ENCODE results near the gene PMEPA1.

The PMEPA1 gene

DNA sequence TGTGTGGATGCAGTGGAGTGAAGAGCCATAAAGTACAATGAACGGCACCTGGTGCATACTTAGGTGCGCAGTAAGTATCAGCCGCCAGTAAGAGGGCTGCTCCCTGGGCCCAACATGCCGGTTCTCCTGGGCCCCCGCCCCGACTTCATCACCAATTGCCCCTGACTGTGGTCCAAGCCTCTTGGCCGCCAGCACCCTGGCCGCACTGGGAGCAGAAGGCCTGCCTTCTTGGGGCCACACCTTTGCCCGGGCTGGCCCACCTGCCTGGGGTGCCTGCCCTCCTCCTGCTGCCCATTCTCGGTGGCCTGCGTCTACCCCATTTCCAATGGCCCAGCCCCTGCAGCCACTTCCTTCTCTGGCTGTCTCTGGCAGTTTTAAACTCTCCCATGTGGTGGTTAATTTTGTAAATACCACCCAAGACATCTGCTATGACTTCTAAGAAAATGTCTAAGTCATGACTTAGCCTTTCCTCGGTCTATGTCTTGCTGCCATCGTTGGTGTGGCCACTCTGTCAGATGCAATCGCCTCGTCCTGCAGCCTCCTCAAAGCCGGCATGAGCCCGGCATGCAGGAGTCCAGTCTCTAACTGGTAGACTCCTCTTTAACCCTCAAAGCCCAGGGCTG, 36.8 kb downstream of the PMEPA1 start:
- DNase-seq: no peak

DNA sequence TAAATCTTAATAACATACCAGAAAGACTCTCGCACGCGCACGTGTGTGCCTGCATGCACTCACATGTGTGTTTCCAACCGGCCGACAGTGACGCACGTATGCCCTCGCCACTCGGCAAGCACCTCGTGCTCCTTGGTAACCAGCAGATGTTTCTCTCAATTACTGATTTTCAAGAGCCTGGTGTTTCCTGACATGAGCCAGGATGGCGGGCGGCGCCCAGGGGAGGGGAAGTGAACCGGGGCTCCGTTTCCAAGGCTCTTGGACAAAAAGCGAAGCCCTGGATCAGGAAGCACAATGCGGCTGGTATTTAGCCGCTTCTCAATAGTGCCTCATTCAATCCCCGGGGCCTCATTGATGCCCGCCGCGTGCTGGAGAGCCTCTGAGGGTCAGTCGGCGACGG, 37.7 kb downstream of the PMEPA1 start:
- DNase-seq: no peak

DNA sequence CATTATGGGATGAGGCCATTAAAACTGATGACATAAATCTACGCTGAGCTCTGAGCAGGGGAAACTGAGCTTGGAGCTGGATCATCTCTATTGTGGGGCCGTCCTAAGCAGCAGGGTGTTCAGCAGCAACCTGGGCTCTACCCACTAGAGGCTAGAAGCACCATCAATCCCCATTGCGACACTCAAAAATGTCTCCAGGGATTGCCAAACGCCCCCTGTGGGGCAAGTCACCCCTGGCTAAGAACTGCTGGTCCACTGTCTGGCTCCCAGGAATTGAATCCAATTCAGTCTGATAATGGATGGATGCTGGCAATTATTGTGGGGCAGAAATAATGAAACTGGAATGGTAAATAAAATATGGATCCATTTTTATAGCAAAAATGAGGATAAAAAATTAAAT, 38.2 kb downstream of the PMEPA1 start:
- DNase-seq: no peak

DNA sequence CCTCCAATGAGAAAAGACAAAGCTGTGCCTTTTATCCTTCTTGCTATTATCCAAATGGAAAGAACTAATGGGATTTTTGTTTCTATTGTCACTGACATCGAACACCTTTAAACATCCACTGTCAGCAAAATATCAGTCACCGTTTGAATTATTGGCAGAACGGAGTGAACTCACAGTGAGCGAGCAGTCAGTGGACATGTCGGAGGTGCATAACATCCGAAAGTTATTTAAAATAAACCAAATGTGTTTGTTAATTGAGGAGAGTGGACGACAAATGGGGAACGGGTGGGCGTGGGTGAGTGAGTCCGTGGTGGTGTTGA, 38.8 kb downstream of the PMEPA1 start:
- no peak for DNase-seq

DNA sequence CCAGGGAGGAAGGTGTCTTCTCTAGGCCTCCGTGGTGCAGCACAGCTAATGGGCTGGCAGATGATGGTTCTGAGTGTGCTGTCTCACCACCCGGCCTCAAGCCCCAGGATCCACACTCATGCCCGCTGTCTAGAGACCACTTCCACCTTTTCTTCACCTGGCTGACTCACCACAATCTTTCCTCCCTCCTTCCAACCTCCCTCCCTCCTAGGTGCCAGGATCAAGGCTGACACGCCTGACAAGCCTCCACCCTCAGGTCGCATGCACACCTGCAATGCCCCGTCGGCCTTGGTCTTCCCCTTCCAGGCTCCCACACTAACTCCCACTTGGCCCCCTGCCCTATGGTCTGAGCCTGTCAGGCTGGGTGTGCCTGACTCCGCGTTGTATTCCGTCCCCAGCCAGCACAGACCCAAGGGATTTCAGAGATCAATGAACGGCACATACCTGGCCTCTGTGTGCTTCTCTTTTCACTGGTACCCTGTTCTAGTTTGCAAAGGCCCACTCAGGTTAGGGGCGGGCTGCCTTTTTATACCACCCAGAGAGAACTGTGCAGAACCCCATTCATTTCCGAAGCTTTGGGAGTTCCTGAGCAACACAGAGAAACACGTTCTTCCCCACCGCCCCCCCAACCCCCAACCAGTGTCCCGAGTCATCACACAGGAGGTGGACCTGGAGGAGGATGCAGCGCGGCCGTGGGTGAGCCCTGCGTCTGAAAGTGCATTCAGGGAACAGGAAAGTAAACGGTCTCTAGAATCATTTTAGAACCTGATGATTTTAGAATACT, 39.3 kb downstream of the PMEPA1 start:
- no peak for DNase-seq

DNA sequence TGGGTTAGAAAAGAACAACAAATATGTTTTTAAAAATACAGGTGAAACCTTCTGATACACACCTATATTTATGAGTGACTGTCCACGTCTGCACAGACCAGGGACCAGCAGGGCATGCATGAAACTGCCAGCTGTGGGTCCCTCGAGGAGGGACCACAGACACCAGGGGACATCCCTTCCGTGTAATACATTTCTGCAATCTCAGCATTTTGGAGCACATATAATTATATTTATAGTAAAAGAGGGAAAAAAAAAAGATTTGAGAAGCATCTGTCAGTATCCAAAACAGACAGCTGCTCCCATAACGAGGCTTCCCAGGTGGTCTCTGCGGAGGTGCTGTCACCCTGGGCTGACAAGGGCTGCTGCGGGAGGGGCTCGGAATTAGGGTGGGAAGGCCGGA, 40.2 kb downstream of the PMEPA1 start:
- no peak for DNase-seq

DNA sequence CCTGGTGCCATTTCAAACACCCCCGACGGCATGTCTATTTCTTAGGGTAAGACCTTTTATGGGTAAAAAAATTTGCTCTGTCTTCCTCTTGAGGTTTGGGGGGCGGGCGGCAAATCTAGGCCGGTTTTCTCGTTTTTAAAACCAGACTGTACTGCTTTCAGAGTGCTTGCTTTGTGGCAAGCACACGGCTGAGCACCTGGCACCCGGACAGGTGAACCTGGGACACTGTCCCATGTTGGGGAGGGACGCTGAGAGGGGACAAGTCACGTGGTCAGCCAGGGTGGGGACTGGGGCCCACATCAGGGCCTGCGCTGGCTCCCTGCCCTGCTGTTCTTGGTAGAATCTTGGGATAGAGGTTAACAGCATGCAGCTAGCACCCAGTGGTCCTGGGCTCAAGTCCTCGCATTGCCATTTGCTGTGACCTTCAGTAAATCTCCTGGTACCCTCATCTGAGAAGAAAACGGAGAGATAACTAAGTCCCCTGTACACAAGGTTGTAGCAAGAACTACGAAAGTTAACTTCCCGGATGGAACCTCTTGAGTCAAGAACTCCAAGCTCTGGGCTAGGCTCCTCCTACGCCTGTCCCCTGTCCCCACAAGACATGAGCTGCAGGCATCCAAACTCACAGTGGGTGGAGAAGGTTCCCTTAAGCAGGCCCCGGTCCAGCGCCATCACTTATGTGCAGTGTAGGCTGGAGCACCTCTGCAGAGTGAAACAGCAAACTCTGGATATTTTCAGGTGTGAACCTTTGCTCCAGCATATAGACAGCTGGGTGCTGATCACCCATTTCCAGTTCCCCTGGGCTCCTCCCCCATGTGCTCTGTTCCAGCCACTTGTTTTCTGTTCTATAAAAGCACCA, 41.7 kb downstream of the PMEPA1 start:
- DNase-seq: no peak

DNA sequence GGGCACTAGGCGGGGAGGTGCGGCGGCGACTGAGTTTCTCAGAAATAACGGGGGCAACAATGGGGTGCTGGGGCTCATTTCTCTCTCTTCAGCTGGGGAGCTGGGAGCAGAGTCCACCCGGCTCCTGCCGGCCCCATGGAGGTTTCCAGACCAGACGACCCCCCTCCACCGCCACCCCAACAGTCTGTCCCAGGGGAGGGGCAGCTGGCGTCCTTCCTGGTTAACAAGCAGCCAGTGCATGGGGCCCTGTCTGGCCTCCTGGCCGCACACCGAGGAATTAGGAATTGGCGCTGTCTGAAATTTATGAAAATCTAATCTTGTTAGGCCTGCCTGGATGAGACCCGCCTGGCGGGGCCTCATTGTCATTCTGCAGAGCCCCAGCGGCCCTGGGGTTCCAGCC, 42.4 kb downstream of the PMEPA1 start:
- DNase-seq: no peak

DNA sequence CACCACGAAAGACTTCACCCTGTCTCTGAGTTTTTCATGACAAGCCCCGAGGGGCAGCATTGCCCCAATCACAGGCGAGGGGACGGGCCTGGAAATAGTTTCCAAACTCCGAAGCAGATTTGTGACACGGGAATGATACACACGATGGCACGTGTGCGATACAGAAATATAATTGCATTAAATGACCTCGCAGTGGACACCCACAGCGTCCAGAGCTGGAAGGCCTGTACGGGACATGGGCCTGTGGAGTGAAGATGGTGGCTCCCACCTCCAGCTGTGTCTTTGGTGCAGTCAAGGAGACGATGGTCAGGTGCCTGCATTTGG, 43.0 kb downstream of the PMEPA1 start:
- no peak for DNase-seq

DNA sequence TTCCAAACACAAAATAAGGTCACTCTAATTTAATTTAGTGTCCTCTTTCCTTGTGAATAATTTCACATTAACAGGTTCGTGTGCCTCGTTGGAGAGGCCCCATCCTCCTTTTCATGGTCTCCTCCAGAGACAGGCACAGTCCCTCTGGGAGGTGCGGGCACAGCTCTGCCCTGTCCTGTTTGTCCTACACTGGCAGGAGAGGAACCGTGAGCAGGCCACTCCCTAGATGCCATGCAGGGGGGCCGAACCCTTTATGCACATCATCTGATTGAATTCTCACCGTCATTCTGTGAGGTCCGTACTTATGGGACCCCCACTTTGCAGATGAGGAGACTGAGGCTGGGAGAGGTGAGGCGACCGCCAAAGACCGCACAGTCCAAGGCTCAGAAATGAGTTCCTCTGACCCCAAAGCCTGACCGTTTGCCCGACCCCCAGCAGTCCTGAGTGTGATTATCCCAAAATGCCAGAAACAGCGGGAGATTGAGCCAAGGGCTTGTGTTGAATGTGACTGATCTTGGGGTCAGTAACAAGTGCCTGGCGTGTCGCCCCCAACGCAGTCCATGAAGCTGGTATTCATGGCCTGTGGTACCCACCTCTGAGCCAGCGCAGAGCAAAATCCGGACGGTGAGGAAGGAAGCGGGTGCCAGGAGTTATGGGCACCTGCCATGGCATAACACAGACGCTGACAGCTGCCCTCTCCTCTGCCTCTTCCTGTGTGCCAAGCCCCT, 43.5 kb downstream of the PMEPA1 start:
- DNase-seq: no peak

DNA sequence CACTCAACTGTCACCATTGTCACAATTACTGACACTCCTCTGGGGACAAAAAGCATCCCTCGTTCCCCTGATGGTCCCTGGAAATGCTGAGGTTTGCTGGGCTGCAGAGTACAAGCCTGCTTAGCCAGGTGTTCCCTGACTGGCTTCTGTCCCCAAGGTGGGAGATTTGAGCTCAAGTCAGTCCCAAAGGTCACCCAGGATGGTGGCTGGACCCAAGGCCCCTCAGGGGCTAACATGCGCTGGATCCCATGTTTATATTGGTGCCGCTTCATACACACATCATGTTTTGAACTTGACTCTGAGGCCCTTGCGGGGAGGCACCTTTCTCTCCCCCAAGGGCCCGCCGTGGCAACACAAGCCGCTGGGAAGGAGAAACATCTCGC, 44.2 kb downstream of the PMEPA1 start:
- DNase-seq: no peak

DNA sequence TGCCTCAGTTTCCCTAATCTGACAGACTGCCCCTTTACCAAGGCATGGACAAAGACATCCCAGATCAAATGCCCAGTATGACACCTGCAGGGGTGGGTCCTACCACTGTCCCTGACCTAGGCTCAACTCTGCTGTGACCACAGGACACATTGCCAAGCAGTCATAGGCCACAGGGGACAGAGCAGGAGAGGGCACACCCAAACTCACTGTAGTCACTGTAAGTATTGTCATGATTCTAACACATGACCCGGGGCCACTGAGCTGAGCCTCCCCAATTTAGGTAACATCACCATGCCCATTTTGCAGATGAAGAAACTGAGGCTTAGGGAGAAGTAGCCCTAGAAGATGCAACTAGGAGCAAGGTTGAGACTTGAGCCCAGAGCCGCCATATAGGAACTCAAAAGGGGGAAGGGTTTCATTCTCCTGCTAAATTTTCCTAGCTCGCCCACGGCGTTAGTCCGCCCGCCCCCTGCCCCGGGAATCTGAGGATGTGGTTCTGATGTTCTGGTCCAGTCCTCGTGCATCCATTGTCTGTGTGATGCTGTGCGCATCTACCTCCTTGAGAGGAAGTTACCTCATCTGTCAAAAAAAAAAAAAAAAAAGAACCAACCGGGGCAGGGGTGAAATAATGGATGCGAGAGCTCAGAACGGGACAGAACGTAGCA, 44.8 kb downstream of the PMEPA1 start:
- no peak for DNase-seq

DNA sequence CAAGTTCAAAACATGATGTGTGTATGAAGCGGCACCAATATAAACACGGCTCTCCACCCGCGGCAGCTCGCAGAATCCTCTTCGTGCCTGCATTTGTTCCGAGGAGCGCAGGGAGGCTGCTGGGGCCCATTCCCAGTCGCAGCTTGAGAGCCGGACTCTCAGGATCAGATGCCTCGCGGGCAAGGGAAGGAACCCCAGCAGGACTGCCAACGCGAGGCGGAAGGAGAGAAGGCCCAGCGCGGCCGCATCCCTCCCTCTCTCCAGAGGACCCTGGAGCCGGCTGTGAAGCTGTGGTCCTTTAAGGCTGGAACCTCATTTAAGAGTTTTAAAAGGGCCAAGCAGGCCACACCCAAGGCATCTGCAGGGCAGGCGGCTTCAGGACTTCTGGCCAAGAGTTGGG, 45.3 kb downstream of the PMEPA1 start:
- no peak for DNase-seq

DNA sequence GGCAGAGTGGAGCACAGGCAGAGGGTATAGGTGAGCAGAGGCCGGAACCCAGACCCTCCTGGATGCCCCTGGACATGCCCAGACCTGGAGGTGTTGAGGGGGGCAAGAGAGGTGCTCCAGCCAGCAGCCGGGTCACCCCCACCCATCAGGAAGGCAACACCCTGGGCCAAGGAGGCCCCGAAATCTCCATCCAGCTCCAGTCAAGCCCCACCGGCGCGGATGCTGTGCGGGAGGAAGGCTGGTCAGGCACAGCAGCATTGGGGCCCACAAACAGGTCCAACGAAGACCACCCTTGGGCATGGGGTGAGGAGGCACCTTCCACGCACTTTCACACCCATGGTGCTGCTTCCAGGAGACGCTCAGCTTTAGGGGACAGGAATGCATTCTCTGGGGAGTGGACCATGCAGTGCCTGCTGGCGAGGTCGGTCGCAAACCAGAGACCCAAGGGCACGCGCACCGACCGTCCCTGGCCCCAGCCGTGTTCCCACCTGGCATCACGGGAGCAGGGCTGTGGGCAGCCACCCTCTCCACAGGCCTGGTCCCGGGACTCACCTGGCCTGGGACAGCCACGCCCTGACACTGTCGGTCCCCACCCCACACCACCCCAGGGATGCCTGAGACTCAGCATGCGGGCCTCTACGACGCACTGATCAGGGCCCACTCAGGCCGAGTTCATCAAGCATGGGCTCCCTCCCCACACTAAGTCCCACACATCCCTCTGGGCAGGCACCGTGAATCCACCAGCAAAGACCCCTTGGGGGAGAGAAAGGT, 45.9 kb downstream of the PMEPA1 start:
- DNase-seq: no peak

DNA sequence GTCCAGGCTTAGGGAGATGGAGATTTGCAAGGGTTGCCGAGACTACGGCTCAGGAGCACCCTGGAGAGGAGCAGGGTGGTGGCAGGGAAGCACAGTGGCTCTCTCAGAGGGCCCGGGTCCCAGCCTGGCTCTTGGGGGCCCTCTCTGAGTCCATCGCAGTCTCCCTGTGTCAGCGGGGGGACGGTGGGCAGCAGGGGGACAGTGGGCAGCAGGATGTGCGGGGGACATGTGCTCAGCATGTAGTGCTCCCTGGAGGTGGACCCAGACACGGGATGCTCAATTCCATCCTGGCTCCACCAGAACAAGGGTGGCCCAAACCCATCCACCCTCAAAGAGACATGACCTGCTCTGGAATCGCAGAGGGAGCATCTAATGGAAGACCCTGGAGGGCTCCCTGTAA, 46.6 kb downstream of the PMEPA1 start:
- no peak for DNase-seq

DNA sequence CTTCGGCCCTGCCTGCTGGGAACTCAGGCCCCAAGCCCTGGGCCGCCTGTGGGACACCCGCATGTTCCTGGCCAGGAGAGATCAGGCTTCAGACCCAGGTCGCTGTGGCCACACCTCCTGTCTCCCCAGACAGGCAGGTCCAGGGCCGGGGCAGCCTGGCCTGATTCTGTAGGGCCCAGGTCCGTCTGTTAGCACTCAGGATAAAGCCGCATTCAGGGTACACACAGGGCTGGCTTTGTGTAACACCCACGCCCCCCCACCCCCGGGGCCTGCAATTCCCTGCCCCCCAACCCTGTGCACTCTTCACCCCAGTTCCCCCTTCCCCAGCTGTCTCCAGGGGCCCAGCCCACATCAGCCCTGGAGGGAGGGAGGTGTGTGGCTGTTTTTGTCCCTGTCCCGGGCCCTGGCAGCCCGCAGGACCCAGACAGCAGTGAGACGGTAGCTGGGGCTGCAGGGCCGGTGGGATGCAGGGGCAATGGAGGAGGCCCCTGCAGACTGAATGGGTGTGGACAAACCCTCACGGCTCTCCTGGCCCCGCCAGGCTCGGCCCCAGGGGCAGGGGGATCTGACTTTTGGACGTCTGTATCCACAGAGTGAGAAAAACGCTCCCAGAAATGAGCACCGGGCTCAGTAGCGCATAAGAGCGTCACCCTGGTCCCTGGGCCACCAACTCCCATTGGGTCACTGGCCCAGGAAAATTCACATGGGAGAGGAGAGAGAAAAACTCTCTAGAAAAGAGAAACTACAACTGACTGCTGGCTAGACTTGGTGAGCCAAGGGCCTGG, 47.2 kb downstream of the PMEPA1 start:
- DNase-seq: no peak

DNA sequence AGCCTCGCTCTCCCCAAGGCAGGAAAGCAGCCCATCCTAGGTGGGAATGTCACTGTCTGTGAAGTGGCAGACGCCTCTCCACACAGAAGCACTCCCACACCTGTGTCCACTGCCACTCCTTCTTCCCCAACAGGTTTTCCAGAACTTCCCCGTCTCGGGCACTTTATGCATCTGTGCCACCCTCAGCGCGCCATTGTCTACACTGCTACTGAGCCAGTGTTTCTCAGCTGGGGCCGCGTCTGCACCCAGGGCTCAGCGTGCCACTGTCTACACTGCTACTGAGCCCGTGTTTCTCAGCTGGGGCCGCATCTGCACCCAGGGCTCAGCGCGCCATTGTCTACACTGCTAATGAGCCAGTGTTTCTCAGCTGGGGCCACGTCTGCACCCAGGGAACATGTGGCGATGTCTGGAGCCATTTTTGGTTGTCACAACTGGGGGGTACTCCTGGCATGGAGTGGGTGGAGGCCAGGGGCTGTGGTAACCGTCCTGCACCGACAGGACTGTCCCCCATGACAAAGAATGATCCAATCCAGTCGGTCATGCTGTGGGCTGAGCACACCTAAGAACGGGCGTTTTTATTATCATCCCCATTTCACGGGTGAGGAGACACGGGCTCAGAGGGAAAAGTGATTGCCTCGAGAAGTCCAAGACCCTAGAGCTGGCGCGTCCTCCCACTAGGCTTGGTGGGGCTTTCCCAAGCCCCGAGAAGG, 47.9 kb downstream of the PMEPA1 start:
- DNase-seq: no peak

DNA sequence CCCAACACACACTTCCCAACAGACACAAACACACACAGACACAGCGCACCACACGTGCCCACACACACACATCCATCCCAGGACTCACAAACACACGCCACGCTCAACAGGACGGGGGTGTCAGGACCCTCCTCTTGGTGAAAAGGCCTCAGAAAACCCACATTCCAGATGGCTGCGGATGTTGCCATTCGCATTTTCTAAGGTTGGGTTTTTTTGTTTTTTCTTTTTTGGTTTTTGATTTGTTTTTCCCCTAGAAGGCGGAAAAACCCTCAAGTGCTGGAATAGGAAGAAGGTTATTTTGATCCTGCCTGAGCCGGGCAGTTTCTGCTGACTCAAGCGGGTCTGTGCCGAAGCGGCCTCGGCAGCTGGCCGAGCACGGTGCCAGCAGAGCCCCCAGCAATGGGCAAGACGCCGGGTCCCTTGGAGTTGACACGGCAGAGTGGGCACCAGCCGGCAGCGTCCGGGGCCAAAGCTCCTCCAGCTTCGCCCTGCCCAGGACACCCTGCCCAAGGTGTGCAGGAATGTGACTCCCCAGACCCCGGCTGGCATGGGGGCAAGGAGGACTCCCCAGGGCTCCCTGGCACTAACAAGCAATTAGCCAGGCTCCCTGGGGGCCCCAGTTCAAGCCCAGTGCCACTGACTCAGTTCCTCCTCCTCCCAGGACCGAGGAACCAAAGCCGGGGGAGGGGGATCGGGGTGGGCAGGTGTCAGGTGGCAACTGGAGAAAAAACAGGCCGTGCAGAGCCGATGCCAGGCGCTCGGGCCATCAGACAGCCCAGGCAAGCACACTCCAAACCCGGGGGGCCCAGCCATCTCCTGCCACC, 48.7 kb downstream of the PMEPA1 start:
- DNase-seq: no peak

DNA sequence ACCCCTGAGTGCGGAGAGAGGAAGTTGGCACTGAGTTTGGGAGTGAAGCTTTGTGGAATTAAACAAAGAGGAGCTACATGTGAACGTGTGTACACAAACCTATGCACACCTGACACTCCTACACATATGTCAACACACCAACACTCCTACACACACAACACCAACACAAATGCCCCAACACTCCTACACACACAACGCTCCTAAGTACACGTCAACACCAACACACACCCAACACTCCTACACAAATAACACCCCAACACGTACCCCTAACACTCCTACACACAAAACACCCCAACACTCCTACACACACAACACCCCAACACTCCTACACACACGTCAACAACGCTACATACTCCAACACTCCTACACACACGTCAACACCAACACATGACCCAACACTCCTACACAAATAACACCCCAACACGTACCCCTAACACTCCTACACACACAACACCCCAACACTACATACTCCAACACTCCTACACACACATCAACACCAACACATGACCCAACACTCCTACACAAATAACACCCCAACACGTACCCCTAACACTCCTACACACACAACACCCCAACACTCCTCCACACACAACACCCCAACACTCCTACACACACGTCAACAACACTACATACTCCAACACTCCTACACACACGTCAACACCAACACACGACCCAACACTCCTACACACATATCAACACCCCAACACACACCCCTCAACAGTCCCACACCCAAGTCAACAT, 49.5 kb downstream of the PMEPA1 start:
- no peak for DNase-seq

All from NCI-H526 treated with DMSO at 0.1 percent for 48 hours (cell line).